ENCODE measurements around the gene KIAA0408. TPM values are rescaled to one million over a fixed set of nuclear protein-coding genes. Genes with fewer than 3 reads are reported as not detected.
"Not testable (repeated sequence)": the region's sequence is repeated elsewhere in the genome, so short reads cannot be mapped to it uniquely, and the experiment has no call there.

The KIAA0408 gene
- total RNA-seq, 1 experiment from 2014 or later = 5.0 TPM

DNA sequence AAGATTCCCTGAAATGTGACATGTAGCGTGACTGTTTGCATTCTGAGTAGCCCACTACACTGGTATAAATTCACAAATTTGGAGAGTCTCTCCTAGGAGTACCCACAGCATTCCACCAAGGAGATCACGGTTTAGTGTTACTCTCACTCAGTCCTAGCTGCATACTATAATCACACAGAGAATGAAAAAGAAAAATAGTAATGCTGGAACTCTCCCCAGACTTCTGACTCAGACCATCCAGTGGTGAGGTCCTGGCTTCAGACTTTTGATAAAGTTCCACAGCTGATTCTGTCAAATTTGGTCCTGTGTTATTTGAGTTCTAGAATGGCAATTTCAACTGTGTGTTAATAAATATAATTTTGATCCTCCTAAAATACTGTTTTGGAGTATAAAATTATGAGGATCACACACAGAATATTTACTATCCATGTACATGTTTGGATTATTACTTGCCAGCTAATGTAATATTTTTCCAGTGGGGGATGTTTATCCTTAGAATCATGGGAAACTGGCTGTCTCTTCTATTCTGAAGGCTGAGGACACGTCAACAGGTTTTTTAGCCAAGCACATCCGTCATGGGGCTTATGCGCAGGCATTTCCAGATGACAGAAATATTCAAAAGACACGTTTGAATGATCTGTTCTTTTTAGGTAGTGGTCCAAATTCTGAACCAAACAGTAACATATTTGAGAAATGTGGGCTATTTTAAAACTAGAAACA, 5.1 kb upstream of the KIAA0408 start:
- DNase-seq (ENCODE audit: low read depth) = peak; percentile 96

- DNase-seq (ENCODE audit: low read depth) = peak; percentile 41
These were observed 3.9 kb upstream of the KIAA0408 start for GRCh38 chr6:127463056-127463455.

- DNase-seq (ENCODE audit: low read depth) = peak; percentile 65
These were observed 3.2 kb upstream of the KIAA0408 start for GRCh38 chr6:127462376-127462775.

DNA sequence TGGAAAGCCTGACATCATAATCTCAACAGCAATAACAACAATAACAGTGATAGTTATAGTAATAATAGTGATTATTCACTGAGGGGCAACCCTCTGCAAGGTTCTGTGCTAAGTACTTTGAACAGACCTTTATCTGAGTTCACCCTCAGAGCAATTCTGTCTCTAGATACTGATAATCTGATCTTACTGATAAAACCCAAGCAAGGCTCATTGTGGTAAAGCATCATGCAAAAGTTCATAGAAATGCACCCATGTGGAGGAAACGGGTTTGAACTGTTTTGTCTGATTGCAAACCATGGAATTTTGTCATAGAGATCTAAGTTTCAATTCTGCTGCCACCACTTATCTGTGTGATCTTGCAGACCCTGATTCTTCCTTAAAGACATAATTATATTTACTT, 1.3 kb upstream of the KIAA0408 start:
- DNase-seq (ENCODE audit: low read depth) = no peak

DNA sequence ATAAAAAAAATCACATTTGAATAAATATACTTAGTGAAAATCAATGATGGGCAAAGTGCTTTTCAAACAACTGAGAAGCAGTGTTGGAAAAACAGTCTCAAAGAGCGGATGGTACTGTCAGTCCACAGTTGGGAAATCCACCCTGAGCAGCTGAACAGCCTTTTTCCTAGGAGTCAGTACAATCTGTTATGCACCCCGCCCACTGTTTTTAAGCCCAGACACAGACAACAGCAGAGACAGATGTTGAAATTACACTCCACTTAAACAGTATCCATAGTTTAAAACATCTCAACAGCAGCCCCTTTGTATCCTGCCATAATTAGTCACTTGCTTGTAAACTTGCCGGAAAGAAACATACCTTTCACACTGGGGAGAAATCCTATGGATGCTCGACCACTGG, 372 bp downstream of the KIAA0408 start:
- DNase-seq (ENCODE audit: low read depth) = peak; percentile 89

- DNase-seq (ENCODE audit: low read depth) = no peak
These were observed 967 bp downstream of the KIAA0408 start for GRCh38 chr6:127458222-127458621.

- DNase-seq (ENCODE audit: low read depth) = peak; percentile 73
These were observed 1.6 kb downstream of the KIAA0408 start for GRCh38 chr6:127457456-127458064.

DNA sequence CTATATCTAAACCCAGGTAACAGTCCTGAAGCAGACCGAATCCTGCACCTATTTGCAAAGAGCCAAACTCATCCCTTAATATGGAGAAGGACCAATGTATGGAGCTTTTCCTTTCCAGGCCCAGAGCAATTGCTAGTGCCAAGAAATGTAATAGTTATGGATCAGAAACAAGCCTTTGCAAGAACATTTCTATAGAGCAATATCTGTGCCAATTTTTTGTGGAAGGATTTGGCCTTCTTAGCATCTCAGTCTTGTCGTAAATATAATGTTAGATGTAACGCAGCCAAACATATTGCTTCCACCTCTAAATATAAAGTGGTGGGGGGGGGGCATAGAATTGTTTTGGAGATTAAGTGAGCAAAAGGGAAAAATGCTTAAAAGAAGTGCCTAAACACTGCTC, 2.7 kb downstream of the KIAA0408 start:
- DNase-seq (ENCODE audit: low read depth) = no peak

GRCh38 chr6:127453845-127454619, 5.2 kb downstream of the KIAA0408 start:
- no peak for DNase-seq (ENCODE audit: low read depth)

- no peak for DNase-seq (ENCODE audit: low read depth)
These were observed 6.4 kb downstream of the KIAA0408 start for GRCh38 chr6:127452803-127453202.

DNA sequence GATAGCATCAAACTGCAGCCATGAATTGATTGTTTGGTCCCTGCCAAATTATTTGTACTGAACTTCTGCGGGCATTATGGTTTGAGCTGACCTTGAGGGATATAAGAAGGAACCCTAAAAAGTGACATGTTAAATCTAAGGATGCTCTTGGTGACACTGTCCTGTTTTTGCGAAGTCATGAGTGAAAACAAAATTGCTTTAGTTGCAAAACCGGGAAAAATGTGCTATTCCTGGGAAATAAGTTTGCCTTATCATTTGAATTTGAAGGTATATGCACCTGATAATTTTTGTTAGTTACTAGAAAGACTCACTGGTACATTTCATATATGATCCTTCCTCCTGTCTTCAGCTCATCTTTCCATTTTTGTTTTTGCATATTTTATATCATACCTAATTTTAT, 7.8 kb downstream of the KIAA0408 start:
- no peak for DNase-seq (ENCODE audit: low read depth)

DNA sequence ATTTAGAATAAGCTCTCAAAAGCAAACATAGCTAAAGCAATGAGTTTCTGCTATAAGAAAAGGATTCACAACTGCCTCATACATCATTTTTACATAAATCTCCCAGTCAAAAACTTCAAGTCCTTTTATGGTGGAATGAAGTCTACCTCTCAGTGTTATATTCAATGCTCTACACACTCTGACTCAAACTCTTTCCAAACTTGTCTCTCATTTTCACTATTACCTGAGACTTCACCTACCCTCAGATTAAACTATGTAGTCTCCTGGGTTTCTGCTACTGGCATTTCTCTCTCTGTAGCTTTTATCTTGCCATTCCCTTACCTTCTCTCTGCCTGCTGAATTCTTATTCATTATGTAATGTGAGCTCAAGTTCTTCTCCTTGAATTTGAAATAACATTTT, 11.4 kb downstream of the KIAA0408 start:
- DNase-seq (ENCODE audit: low read depth) = no peak

DNA sequence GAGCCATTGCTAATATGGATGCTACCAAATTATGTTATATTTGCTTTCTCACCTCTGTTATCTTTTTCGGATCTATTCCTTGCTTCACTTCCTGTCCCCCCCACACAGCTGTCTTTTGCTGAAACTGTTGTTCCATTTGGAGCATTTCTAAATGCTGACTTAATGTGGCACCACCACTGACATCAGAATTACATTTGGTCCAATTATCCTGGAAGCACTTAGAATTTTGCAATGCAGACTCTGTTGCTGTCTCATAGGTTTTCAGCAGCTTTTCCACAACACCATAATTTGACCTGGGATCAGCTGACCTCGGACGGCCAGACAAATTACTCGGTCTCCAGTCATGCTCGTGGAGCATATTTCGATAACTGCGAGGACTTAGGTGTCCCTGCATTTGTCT, 12.8 kb downstream of the KIAA0408 start:
- peak; percentile 84 for DNase-seq (ENCODE audit: low read depth)

DNA sequence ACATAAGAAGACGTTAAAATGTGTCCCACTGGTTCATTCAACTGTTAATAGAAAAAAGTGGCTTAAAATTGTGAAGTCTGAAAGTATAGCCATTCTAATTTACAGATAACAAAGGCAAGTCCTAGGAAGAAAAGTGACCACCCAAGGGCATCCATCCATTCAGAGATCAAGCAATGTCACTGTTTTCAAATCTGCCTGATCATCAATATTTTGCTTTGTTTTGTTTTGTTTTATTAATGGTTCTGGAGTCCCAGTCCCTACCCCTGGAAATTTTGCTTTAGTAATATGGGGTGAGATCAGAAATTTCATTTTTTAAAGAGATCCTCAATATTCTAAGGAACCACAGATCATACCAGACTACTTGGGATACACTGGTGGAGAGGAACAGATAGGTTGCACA, 17.3 kb downstream of the KIAA0408 start:
- no peak for DNase-seq (ENCODE audit: low read depth)

DNA sequence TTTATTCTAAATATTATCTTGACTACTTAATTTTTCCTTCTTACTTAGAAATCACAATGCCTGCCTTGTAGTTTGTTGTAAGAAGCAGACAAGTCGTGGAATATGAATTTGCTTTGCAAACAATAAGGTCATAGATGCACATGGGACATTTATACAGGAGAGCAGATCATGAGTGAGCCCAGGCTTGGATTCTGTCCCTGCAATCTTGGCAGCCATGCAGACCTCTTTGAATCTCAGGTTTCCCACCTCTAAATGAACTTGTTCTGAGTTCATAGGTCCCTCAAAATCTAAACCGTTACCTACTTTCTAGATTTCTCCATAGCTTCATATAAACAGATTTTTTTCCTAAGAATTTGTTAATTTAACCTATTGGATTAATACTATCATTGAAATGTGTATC, 19.5 kb downstream of the KIAA0408 start:
- DNase-seq (ENCODE audit: low read depth) = no peak

GRCh38 chr6:127436578-127437110, 22.5 kb downstream of the KIAA0408 start:
- no peak for DNase-seq (ENCODE audit: low read depth)

- DNase-seq (ENCODE audit: low read depth) = no peak
These were observed 23.5 kb downstream of the KIAA0408 start for GRCh38 chr6:127435626-127436220.

DNA sequence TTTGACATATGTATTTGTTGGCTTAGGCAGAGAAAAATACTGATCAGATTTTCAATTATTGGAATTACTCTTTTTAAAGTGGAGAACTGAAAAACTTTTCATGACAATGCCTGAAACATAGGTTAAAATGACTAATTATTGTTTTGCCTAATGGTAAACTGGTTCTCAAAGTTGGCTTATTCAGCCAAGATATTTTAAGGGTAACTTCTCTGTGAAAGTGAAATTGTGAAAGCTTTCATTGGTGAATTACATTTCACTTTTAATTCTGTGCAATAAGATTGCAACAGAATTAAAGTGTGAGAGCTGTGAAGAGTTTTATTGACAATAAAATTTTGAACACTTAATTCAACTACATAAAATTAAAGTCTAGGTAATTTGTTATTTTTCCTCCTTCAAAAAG, 24.5 kb downstream of the KIAA0408 start:
- no peak for DNase-seq (ENCODE audit: low read depth)

GRCh38 chr6:127428562-127428961, 30.6 kb downstream of the KIAA0408 start:
- not testable (repeated sequence) for DNase-seq (ENCODE audit: low read depth)

DNA sequence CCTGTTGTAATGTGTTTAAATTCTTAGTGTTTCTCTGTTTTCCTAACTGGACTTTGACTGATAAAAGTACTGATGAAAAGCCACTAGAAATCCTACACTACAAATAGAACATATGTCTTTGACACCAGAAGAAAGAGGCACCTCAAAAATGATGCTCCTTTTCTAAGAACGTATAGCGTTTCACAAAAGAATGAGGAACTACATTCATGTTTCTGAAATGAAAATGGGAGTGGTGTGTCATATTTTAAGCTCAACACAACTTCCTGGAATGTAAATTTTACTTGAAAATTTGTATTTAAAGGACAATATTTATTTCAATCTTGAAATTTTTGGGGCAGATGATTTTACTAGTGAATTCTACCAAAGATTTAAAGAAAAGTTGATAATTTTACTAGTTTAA, 35.3 kb downstream of the KIAA0408 start:
- DNase-seq (ENCODE audit: low read depth) = no peak

DNA sequence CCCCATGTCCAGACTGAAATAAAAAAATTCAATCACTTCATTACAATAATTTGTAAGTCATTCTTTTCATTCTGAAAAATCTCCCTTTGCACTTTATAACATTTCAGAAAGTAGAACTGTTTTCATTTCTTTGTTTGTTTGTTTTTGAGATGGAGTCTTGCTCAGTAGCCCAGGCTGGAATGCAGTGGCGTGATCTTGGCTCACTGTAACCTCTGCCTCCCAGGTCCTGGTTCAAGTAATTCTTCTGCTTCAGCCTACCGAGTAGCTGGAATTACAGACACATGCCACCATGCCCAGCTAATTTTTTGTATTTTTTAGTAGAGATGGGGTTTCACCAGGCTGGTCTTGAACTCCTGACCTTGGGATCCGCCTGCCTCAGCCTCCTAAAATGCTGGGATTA, 38.0 kb downstream of the KIAA0408 start:
- DNase-seq (ENCODE audit: low read depth) = not testable (repeated sequence)

DNA sequence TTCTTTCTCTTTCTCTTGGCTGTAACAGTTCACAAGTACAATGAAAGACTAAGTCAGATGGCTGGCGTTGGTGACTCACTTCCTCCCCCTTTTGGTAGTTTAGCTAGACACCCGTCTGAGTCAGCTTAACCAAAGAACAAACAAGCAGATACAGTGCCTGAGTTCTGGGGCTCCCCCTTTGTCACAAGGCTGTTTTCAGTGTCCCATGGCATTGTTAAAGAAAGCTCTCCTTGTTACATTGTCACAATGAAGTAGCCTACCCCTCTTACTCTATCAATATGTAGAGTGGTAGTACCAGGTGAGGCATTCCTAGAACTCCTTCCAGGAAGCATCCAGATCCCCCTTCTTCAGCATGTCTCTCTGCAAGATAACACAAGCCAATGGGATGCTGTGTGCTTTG, 38.6 kb downstream of the KIAA0408 start:
- peak; percentile 97 for DNase-seq (ENCODE audit: low read depth)
